GM03348 (cell line): ENCODE results near the gene AGAP1.
A peak's percentile ranks its signal among the peaks of the same experiment; 100 is the strongest.
"Not testable (repeated sequence)": the region's sequence is repeated elsewhere in the genome, so short reads cannot be mapped to it uniquely, and the experiment has no call there.

Experiments used
- DNase-seq: peaks from one replicate; pipeline ENCODE4 v3.0.0; 2012; ENCODE audit warnings: low spot score

The AGAP1 gene

GRCh38 chr2:236075802-236076201 lies 582.0 kb downstream of the AGAP1 start:
- DNase-seq, result no peak

DNA sequence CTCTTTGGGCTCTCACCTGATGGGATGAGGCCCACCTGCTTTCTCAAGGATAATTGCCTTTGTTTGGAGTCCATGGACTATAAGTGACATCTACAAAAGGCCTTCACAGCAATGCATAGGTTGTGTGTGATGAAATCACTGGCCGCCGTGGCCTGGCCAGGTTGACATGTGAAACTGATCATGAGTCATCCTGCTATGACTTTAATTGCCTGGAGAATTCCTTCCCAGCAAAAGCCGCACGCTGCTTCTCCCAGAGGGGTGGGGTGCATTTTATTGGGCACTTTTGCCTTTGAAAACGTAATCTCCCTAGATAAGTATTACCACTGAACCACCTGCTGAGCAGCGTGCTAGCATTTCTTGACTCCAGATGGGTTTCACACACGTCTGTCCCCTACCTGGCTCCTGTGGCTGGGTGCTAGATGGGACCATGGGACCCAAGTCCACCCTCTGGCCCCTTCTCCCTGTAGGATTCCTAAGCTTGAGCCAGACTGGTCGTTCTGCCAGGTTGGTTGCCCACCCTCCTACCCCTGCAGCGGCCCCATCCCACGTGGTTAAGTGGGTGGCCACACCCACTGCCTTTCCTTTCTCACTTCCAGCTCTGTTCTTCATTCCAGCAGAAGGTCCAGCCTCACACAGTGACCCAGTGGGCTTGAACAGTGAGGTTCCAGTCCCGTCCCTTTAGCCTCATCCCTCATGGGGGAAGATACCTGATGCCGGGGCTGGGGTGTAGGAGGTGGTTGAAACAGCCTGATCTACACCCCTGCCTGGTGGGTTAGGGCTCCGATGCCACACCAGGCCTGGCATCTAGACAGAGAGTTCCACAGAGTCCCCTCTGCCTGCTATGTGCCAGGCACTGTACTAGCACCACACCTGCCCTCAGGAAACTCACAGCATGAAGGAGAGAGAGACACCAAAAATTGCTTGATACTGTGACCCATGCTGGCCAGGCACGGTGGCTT lies 584.7 kb downstream of the AGAP1 start:
- peak; percentile 81 for DNase-seq

- no peak for DNase-seq
Measured at GRCh38 chr2:236080412-236080811, 586.6 kb downstream of the AGAP1 start.

GRCh38 chr2:236081171-236081570 lies 587.3 kb downstream of the AGAP1 start:
- DNase-seq, result no peak

DNA sequence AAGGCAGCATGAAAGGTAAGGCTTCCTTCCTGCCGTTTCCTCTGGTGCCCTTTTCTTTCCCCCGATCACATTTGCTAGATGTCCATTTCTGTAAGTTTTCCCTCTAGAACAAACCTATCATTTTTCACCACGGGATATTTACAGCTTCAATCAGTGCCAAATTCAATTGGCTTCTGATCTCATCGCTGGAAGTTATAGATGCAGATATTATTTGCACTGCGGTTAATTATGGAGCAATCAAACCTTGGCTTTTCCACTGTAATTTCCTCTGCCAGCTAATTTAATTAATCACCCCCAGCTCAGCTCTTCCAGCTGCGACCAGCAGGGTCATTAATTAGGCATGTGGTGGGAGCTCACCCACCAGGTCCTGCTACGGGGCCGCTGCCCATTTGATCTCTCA lies 588.2 kb downstream of the AGAP1 start:
- no peak for DNase-seq

GRCh38 chr2:236083934-236084333 lies 590.1 kb downstream of the AGAP1 start:
- DNase-seq, result no peak

- no peak for DNase-seq
Measured at GRCh38 chr2:236085211-236085610, 591.4 kb downstream of the AGAP1 start.

DNA sequence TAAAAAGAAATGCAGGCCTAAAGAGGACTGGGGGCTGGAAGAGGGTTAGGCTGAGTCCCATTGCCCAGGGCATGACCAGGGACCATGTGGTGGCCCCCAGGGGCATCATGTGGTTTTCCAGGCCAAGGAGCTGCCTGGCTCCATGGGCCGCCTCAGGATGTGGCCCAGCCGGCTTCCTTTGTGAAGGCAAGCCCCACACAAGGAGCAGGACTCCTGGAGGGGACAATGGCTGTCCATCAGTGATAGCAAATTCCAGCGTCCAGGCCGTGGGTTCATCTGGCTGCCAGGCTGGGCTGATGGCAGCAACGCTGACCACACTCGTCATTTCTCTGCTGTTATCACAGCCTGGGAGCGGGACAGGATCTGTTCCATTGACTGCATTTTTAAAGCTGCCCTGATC lies 591.8 kb downstream of the AGAP1 start:
- no peak for DNase-seq

DNA sequence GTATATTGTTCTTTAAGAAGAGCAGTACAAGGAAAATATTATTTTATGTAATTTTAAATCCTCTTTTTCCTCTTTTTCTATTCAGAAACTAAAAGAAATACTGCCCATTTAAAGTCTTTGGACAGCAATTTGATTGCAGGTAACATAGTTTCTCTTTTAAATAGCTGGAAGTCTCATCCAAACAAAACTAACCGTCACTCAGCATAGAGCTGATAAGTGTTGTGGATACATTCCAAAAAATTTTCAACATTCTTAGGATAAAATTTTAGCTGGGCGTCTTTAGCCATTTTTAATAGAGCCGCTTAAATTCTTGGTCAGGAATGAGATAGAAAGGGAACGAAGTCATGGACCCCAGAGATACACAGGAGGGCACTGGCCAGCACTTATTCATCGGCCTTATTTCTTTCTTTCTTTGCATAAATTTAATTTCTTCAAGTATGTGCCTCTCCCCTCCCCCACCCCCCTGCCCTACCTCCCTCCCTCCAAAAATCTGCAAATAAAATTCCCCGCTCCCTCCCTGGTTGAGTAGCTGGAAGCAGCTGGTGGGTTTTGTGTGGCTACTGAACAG lies 592.6 kb downstream of the AGAP1 start:
- no peak for DNase-seq

GRCh38 chr2:236086971-236087465 lies 593.2 kb downstream of the AGAP1 start:
- DNase-seq, result no peak

DNA sequence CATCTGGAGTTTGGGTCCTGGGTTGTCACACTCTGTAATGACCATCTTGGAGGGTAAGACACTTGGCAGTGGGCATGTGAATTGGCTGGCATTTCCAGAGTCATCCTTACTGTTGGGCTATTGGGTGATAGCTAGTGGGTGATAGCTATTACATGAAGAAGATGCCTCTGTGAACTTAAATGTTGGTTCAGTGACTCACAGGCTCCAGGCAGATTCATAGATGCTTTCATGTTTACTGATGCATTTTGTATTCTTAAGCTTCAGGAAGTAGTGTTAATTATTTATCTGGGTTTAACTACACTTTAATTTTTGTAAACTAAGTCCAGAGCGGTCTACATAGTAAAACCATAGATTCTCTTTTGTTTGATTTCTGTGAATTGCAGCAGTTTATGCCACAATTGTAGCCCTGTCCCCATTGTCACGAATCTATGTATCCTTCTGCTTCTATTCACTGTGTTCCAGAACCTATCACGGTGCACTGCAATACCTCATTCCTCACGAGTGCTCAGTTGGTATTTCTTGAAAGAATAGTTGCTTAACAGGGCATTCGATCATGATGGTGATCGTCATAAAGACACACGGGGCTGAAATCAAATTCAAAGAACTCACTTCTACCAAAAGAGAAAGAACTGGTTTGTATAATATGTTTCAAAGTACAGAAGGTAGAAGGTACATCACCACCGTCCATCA lies 594.7 kb downstream of the AGAP1 start:
- DNase-seq, result no peak

- no peak for DNase-seq
Measured at GRCh38 chr2:236089271-236090026, 595.6 kb downstream of the AGAP1 start.

- no peak for DNase-seq
Measured at GRCh38 chr2:236090027-236090382, 596.2 kb downstream of the AGAP1 start.

DNA sequence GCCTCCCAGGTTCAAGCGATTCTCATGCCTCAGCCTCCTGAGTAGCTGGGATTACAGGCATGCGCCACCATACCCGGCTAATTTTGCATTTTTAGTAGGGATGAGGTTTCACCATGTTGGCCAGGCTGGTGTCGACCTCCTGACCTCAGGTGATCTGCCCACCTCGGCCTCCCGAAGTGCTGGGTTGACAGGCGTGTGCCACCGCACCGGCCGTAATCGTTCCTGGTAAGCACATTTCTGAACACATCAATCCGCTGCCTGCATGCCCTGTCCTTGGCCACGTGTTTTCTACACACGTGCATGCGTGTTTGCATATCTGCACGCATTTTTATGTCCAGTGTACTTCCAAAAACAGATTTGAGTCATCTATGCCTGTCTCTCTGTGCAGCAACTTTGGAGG lies 597.0 kb downstream of the AGAP1 start:
- not testable (repeated sequence) for DNase-seq

DNA sequence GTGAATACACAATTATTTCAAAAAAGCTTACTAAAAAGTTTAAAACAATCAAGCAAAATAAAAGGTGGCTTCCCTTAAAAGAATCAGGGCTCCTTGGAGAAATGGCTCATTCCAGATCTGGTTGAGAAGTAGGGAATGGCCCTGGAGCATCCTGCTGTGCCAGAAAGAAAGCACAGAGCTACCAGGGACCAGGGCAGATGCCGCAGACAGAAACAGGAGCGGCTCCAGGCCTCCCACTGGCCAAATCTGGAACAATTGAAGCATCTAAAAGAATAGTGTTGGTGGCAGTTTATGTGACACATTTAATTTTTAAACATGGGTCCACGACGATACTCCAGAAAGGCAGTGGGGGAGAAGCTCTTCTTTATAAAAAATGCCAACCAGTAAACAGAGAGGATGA lies 598.9 kb downstream of the AGAP1 start:
- no peak for DNase-seq

- no peak for DNase-seq
Measured at GRCh38 chr2:236093134-236093533, 599.3 kb downstream of the AGAP1 start.

DNA sequence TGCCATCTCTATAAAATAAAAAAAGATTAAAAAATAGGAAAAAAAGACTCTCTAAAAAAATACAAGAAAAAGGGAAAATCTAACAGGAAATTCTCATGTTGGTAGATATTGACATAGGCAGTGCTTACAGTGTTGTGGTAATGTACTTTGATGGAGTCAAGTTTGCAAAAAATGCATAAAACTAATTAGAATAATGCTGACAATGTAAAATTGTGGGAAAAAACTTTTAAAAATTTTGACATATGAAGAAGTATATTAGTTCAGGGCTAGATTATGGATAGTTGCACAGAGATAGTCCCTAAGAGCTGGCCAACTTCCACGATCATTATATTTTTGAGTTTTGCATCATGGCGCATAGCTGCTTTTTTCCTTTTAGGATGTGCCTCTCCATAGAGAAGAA lies 601.7 kb downstream of the AGAP1 start:
- no peak for DNase-seq

GRCh38 chr2:236101311-236101950 lies 607.6 kb downstream of the AGAP1 start:
- DNase-seq, result no peak

DNA sequence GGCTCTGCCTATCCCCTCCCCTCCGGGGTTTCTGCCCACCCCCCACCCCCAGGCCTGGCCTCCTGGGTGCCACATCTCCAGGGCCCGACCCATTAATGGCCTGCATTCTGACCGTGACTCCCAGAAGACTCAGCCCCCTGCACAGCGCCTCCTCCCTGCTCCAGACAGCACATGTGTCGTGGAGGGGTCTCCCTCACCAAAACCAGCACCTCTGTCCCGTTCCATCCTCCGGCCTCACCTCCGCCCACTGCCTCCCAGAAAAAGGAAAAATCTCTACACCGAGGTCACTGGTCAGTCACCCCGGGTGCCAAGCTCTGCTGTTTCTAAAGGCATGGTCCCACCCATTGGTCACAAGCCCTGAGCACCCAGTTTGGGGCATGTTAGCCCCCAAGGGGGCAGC lies 609.1 kb downstream of the AGAP1 start:
- DNase-seq, result no peak

DNA sequence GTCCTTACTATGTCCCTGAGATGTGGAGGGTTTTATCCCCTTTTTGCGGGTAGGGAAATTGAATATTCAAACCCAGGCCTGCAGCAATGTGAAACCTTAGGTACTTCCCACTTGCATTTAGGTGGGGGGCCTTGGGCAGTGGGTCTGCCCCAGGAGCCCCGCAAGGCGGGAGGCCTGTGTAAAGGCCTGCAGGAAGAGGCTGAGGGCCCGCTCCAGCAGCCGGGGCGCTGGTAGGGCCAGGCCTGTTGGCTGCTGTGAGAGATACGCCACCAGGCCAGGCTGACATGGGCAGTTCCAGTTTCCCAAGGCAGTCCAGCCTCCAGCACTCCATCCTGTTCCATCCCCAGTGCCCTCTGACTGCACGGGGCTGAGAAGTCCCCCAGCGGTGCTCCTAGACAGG lies 610.1 kb downstream of the AGAP1 start:
- DNase-seq, result no peak

DNA sequence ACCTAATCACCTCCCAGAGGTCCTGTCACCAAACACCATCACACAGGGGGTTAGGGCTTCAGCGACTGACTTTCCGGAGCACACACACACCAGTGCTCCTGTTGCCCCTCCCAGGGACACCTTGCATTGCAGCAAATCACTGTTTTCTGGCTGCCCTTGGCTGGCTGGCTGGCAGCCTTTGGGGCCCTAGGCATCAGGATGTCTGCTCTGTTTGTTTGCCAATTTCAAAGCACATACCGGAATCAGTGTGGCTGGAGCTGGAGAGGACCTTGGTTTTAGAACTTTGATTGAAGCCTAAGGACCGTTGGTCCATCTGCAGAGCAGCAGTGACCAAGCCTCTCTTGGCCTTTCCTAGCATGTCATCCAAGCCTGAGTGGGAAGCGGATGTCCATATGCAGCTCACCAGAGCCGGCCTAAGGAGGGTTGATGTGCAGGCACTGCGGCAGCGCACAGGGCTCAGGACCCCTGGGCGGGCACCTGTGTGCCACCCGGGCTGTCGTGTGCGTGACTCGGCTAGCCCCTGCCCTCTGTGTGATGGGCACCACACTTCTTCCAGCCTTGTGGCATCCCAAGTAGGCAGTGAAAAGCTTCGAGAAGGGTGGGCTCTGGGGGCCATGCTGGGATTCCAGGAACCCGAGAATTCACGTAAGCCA lies 612.2 kb downstream of the AGAP1 start:
- DNase-seq, result no peak
